ENCODE data around the gene TLE5. TPM values are rescaled to one million over a fixed set of nuclear protein-coding genes. Genes with fewer than 3 reads are reported as not detected.

The TLE5 gene
- total and polyA plus RNA-seq, 9 of the 15 experiments (the other 6 are each of a cell fraction or from before 2014, with no cell fraction given): 2.0 to 347 (median 235) TPM

- TF ChIP-seq ZBTB33 (CRISPR knock-in tag; IDR thresholded peaks at IDR 0.05) (no peak; the same call in none of the 2 replicates), MBD1 (CRISPR knock-in tag; IDR thresholded peaks at IDR 0.05) (no peak), HNRNPL (IDR thresholded peaks at IDR 0.05; ENCODE audit: low read depth, low read length) (no peak), MCM2 (IDR thresholded peaks at IDR 0.05; ENCODE audit: low read depth) (no peak), ZNF12 (CRISPR knock-in tag; IDR thresholded peaks at IDR 0.05) (no peak), TSC22D4 (tag; IDR thresholded peaks at IDR 0.05) (no peak), ZNF589 (CRISPR knock-in tag; IDR thresholded peaks at IDR 0.05; ENCODE audit: low read depth) (no peak), DNMT1 (IDR thresholded peaks at IDR 0.05) (no peak), ZEB2 (IDR thresholded peaks at IDR 0.05) (peak; percentile 58; the same call in 1 of the 2 replicates), FOXK2 (conservative IDR thresholded peaks at IDR 0.05 in 1 of 2, IDR thresholded peaks at IDR 0.05 in 1 of 2; ENCODE audit: low read depth in 2 of 2) (no peak), ZBTB9 (CRISPR knock-in tag; IDR thresholded peaks at IDR 0.05) (no peak), ZNF561 (CRISPR knock-in tag; conservative IDR thresholded peaks at IDR 0.05) (no peak), MCM5 (IDR thresholded peaks at IDR 0.05; ENCODE audit: low read depth) (no peak), XRCC5 (IDR thresholded peaks at IDR 0.05; ENCODE audit: low read depth, low read length) (no peak), ZNF431 (CRISPR knock-in tag; IDR thresholded peaks at IDR 0.05) (no peak), ZFX (CRISPR knock-in tag; IDR thresholded peaks at IDR 0.05) (peak; percentile 17; the same call in 1 of the 2 replicates), ZBTB8A (IDR thresholded peaks at IDR 0.05; ENCODE audit: partially characterized antibody) (no peak), EWSR1 (IDR thresholded peaks at IDR 0.05; ENCODE audit: borderline replicate concordance, low read depth, partially characterized antibody) (no peak), MYNN (IDR thresholded peaks at IDR 0.05) (no peak), MYNN (CRISPR knock-in tag; IDR thresholded peaks at IDR 0.05) (no peak), ELK1 (CRISPR knock-in tag; IDR thresholded peaks at IDR 0.05) (no peak), ZBTB1 (CRISPR knock-in tag; IDR thresholded peaks at IDR 0.05; ENCODE audit: borderline replicate concordance, low read depth) (no peak)
Observed at GRCh38 chr19:3075605-3076431, 13.5 kb upstream of the TLE5 start (continued).

Measured in K562 (cell line).